Vagina (tissue), 2 donors: ENCODE measurements around the gene LRG1.

ENCODE experiments used
- CTCF ChIP-seq, 3 experiments: fragments of 450-650 bp in 2 of 3; fragments of 200-600 bp in 1 of 3; sonication (generic) in 1 of 3; IDR thresholded peaks; one replicate each; pipeline ENCODE4 v1.5.1; 2017 to 2019; ENCODE audit warnings: antibody characterized with exemption in 3 of 3, mild to moderate bottlenecking in 2 of 3, moderate library complexity in 2 of 3
- POLR2A ChIP-seq, 2 donors: fragments of 450-650 bp; IDR thresholded peaks; one replicate each; pipeline ENCODE4 v1.6.1; 2017; ENCODE audit warnings: antibody characterized with exemption in 2 of 2, mild to moderate bottlenecking in 2 of 2, moderate library complexity in 2 of 2
- POLR2AphosphoS5 ChIP-seq, 2 donors: sonication (generic); formaldehyde crosslinking; IDR thresholded peaks; one replicate each; pipeline ENCODE4 v1.9.0; 2017; ENCODE audit warnings: antibody characterized with exemption in 2 of 2, mild to moderate bottlenecking in 2 of 2, low read depth in 1 of 2; ENCODE audit not compliant: insufficient read depth in 1 of 2

GRCh38 chr19:4511300-4512054 is 28.4 kb downstream of the LRG1 start:
- TF ChIP-seq CTCF (IDR thresholded peaks at IDR 0.05) (no peak), POLR2A (IDR thresholded peaks at IDR 0.05) (no peak), POLR2AphosphoS5 (IDR thresholded peaks at IDR 0.05; ENCODE audit: insufficient read depth in 1 of 2, low read depth in 1 of 2) (no peak)
